ENCODE measurements around the gene PRM1.

The PRM1 gene

DNA sequence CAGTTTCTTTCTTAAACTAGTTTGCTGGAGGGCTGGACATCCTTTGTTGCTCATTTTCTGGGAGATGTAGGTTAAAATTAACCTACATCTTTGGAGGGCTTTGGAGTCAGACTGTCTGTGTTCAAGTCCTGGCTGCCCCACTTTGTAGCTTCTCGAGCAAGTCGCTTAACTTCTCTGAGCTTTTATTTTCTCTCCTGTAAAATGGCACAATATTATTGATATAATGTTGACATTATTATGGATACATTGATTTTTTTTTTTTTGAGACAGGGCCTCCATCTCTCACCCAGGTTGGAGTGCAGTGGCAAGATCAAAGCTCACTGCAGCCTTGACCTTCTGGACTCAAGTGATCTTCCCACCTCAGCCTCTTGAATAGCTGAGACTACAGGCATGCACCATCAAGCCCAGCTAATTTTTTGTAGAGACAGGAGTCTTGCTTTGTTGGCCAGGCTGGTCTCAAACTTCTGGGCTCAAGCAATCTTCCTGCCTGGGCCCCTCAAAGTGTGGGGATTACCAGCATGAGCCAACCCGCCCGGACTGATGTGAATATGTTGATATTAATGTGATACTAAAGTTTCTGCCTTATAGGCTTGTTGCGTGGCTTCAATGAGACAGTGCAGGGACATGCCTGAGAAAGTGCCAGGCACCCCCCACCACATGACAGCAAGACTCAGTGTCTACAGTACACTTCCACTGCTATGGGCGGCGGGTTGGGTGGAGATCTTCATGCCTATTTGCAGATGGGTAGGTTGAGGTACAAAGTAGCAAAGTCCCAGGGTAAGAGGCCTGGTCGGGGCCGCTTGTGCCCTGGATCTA, 32.6 kb upstream of the PRM1 start:
- Histone ChIP-seq H3K27me3 (replicated peaks in 2 of 5; ENCODE audit: control insufficient read depth in 4 of 5, insufficient read depth in 5 of 5, low read length in 4 of 5) (no peaks in the 10 kb centered on the region), H3K4me3 (ENCODE audit: control insufficient read depth in 1 of 7, extremely low read depth in 1 of 7, insufficient read depth in 4 of 7, low read depth in 2 of 7, low read length in 6 of 7) (no peak overlapping the region), H3K4me1 (ENCODE audit: control extremely low read depth in 1 of 4, control insufficient read depth in 4 of 4, insufficient read depth in 4 of 4, low read length in 3 of 4) (peaks cover 7 to 37% (median 33%) of the 10 kb centered on the region in 4 experiments), H3K9me3 (ENCODE audit: control extremely low read depth in 1 of 5, control insufficient read depth in 4 of 5, insufficient read depth in 2 of 5, low read depth in 1 of 5, low read length in 4 of 5) (no peaks in the 10 kb centered on the region), H3K27ac (ENCODE audit: insufficient read depth in 1 of 2, low read depth in 1 of 2, low read length in 2 of 2, poor library complexity in 1 of 2, severe bottlenecking in 2 of 2) (no peak overlapping the region), H3K36me3 (ENCODE audit: control insufficient read depth in 4 of 4, insufficient read depth in 4 of 4, low read length in 3 of 4) (no peaks in the 10 kb centered on the region)
- DNase-seq, result no peak
- ChIA-PET POLR2A (no interaction called here), CTCF (interaction anchor here (2.5 kb wide), 1 partner anchor 11 kb away, joined by 7 read pairs; no protein-coding TSS in a partner anchor)
- 97% methylated on average over 5 of the region's 9 CpGs for WGBS (ENCODE audit: insufficient coverage)

DNA sequence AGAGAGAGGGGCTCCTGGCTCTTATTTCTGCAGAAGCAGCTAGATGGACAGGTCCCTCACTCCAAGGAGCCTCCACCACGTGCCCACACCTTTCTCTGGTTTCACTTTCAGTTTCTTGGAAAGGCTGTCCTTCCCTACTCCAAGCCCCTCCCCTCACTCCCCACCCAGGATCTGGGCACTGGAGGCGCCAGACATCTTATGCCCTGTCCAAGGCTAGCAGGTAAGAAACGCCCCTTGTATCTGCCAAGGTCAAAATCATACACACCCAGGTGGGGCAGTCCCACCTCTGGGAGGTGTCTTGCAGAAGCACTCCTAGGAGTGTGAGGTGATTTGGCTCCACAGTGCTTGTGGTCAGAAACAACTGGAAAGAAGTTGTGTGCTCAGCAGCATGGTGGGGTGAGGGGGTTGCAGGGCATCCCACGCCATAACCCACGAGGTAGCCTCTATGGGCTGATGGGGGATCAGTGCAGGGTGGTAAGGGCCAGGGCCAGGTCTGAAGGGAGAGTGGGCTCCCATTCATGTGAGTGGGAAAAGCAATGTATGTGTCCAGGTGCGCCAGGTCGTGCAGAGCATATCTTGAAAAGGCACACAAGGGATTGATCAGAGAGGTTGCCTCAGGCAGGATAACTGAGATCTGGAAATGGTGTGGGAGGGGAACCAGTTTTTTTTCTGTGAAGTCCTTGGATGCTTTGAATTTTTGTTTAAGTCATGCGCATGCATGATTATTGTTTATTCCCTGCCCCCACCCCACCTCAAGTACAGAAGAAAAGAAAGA, 31.8 kb upstream of the PRM1 start:
- H3K4me3 ChIP-seq (ENCODE audit: control insufficient read depth in 1 of 7, extremely low read depth in 1 of 7, insufficient read depth in 4 of 7, low read depth in 2 of 7, low read length in 6 of 7), result no peak overlapping the region
- H3K27ac ChIP-seq (ENCODE audit: insufficient read depth in 1 of 2, low read depth in 1 of 2, low read length in 2 of 2, poor library complexity in 1 of 2, severe bottlenecking in 2 of 2), result no peak overlapping the region
- DNase-seq, result peak; percentile 43 to 78 (median 70)
- H3K9me3 ChIP-seq (ENCODE audit: control extremely low read depth in 1 of 5, control insufficient read depth in 4 of 5, insufficient read depth in 2 of 5, low read depth in 1 of 5, low read length in 4 of 5), result no peaks in the 10 kb centered on the region
- H3K4me1 ChIP-seq (ENCODE audit: control extremely low read depth in 1 of 4, control insufficient read depth in 4 of 4, insufficient read depth in 4 of 4, low read length in 3 of 4), result peaks cover 7 to 44% (median 38%) of the 10 kb centered on the region in 4 experiments
- ChIA-PET CTCF (interaction anchor here (0.9 to 2.5 kb wide), 2 partner anchors 12 to 45 kb away, joined by 3 to 7 read pairs; no protein-coding TSS in a partner anchor), POLR2A (no interaction called here)
- no peaks in the 10 kb centered on the region for H3K27me3 ChIP-seq (replicated peaks in 2 of 5; ENCODE audit: control insufficient read depth in 4 of 5, insufficient read depth in 5 of 5, low read length in 4 of 5)
- WGBS (ENCODE audit: insufficient coverage), result 75% methylated on average over 6 of the region's 8 CpGs
- H3K36me3 ChIP-seq (ENCODE audit: control insufficient read depth in 4 of 4, insufficient read depth in 4 of 4, low read length in 3 of 4), result no peaks in the 10 kb centered on the region

DNA sequence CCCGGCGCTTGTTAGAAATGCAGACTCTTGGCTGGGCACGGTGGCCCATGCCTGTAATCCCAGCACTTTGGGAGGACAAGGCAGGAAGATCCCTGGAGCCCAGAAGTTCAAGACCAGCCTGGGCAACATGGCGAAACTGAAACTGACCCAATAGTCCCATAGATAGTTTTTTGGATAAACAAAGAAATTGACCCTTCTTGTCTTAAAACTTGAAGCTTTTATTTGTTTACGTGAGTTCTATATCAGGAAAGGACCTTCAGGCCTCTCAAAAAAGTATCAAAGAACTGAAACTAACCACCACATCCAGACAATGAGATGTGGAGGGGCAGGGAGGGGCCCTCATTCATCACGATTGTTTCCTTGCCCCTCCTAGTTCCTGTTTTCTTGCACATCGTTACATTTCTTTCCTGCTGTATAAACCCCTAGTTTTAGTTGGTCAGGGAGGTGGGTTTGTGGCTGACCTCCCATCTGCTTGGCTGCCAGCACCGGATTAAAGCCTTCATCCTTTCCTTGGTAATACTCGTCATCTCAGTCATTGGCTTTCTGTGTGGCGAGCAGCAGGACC, 29.9 kb upstream of the PRM1 start:
- ChIA-PET CTCF (interaction anchor here (0.7 to 2.5 kb wide), 6 partner anchors 9 to 44 kb away, joined by 3 to 13 read pairs (median 4); no protein-coding TSS in a partner anchor), POLR2A (no interaction called here)
- Histone ChIP-seq H3K4me1 (ENCODE audit: control extremely low read depth in 1 of 4, control insufficient read depth in 4 of 4, insufficient read depth in 4 of 4, low read length in 3 of 4) (peaks cover 7 to 48% (median 38%) of the 10 kb centered on the region in 4 experiments), H3K27ac (ENCODE audit: insufficient read depth in 1 of 2, low read depth in 1 of 2, low read length in 2 of 2, poor library complexity in 1 of 2, severe bottlenecking in 2 of 2) (no peak overlapping the region), H3K36me3 (ENCODE audit: control insufficient read depth in 4 of 4, insufficient read depth in 4 of 4, low read length in 3 of 4) (no peaks in the 10 kb centered on the region), H3K27me3 (replicated peaks in 2 of 5; ENCODE audit: control insufficient read depth in 4 of 5, insufficient read depth in 5 of 5, low read length in 4 of 5) (no peaks in the 10 kb centered on the region), H3K9me3 (ENCODE audit: control extremely low read depth in 1 of 5, control insufficient read depth in 4 of 5, insufficient read depth in 2 of 5, low read depth in 1 of 5, low read length in 4 of 5) (no peaks in the 10 kb centered on the region), H3K4me3 (ENCODE audit: control insufficient read depth in 1 of 7, extremely low read depth in 1 of 7, insufficient read depth in 4 of 7, low read depth in 2 of 7, low read length in 6 of 7) (peak overlapping the region in 1 of 7 experiments; percentile 40)
- 75% methylated on average over 4 of the region's 10 CpGs for WGBS (ENCODE audit: insufficient coverage)
- peak; percentile 79 to 94 (median 92) for DNase-seq

DNA sequence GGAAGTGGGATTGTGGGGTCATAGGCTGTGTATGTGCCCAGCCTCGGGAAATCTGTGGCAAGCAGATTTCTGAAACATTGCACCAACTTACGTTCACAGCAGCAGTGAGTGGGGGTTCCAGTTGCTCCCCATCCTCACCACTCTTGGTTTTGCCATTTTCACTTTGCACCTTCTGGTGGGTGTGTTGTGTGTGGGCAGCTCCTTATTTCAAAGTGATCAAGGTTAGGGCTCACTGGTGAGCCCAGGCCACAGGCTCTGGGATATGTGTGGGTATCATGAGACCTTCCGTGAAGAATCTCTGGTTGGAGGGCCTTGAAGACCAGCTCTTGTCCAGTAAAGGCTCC, 29.5 kb upstream of the PRM1 start:
- H3K27me3 ChIP-seq (replicated peaks in 2 of 5; ENCODE audit: control insufficient read depth in 4 of 5, insufficient read depth in 5 of 5, low read length in 4 of 5), result no peaks in the 10 kb centered on the region
- CTCF ChIA-PET, result interaction anchor here (0.7 to 1.8 kb wide), 4 partner anchors 9 to 44 kb away, joined by 3 to 13 read pairs (median 4); partner anchors contain the start of gene PRM3
- no peak overlapping the region for H3K27ac ChIP-seq (ENCODE audit: insufficient read depth in 1 of 2, low read depth in 1 of 2, low read length in 2 of 2, poor library complexity in 1 of 2, severe bottlenecking in 2 of 2)
- POLR2A ChIA-PET, result no interaction called here
- DNase-seq, result no peak
- no peaks in the 10 kb centered on the region for H3K9me3 ChIP-seq (ENCODE audit: control extremely low read depth in 1 of 5, control insufficient read depth in 4 of 5, insufficient read depth in 2 of 5, low read depth in 1 of 5, low read length in 4 of 5)
- 92% methylated on average over 1 of the region's 3 CpGs for WGBS (ENCODE audit: insufficient coverage)
- H3K4me3 ChIP-seq (ENCODE audit: control insufficient read depth in 1 of 7, extremely low read depth in 1 of 7, insufficient read depth in 4 of 7, low read depth in 2 of 7, low read length in 6 of 7), result no peak overlapping the region
- H3K4me1 ChIP-seq (ENCODE audit: control extremely low read depth in 1 of 4, control insufficient read depth in 4 of 4, insufficient read depth in 4 of 4, low read length in 3 of 4), result peaks cover 7 to 48% (median 38%) of the 10 kb centered on the region in 4 experiments
- H3K36me3 ChIP-seq (ENCODE audit: control insufficient read depth in 4 of 4, insufficient read depth in 4 of 4, low read length in 3 of 4), result no peaks in the 10 kb centered on the region

DNA sequence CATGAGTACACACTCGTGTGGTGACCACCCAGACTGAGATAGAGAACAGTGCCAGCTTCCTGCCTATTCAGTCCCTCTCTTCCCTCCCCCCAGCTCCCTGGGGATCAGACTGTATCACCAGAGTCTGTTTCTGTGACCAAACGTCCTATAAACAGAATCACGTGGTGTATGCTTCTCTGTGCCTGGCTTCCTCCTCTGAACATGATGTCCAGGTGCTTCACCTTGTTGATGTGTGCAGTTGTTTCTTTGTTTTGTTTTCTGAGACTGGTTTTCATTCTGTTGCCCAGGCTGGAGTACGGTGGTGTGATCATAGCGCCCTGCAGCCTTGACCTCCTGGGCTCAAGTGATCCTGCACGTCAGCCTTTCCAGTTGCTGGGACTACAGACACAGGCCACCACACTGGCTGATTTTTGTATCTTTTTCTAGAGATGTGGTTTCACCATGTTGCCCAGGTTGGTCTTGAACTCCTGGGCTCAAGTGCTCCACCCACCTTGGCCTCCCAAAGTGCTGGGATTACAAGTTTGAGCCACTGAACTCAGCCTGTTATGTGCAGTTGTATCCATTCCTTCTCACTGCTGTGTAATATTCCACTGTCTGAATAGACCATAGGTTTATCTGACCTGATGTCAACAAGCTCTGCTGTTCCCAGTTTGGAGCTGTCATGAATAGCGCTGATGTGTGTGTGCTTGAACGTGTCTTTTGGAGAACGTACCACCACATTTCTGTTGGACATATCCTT, 28.9 kb upstream of the PRM1 start:
- 96% methylated on average over 6 of the region's 9 CpGs for WGBS (ENCODE audit: insufficient coverage)
- no peak overlapping the region for H3K4me3 ChIP-seq (ENCODE audit: control insufficient read depth in 1 of 7, extremely low read depth in 1 of 7, insufficient read depth in 4 of 7, low read depth in 2 of 7, low read length in 6 of 7)
- POLR2A ChIA-PET, result no interaction called here

DNA sequence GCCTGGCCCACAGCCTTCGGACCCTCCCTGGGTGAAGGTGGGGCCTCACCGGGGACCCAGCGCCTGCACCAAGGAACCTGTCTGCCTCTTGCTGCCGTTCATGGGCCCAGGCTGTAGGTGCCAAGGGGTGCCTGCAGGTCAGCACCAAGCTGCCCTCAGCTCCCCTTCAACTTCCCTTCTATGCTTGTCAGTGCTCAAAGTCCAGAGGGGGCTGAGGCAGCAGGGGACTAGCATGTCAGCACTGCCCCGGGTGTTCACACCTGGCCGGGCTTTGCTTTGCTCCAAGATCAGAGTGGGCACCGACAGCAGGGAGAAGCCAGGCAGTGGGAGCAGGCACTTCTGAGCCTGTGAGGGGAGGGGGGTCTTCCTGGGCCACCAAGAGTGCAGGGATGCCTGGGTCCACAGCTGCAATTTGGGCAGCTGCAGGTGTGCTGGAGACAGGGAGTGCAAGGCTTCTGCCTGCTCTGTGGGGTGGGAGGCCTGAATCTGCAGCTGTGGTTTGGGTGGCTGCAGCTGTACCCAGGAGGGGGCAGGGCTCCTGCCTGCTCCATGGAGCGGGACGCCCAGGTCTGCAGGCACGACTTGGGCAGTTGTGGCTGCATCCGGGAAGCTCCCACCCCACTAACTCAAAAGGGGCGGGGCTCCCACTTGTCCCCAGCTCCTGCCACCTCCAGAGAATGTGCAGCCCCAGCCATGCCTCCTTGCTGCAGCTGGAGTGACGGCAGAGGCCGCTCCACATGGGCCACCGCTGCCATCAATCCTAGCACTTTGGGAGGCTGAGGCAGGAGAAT, 27.6 kb upstream of the PRM1 start:
- CTCF ChIA-PET, result interaction anchor here (0.6 to 1.8 kb wide), 6 partner anchors 11 to 54 kb away, joined by 3 to 8 read pairs (median 3); partner anchors contain the start of gene PRM3

More for the DNA sequence above, 28.9 kb upstream of the PRM1 start:
- H3K36me3 ChIP-seq (ENCODE audit: control insufficient read depth in 4 of 4, insufficient read depth in 4 of 4, low read length in 3 of 4), result no peaks in the 10 kb centered on the region
- CTCF ChIA-PET, result interaction anchor here (0.7 to 1.8 kb wide), 5 partner anchors 8 to 56 kb away, joined by 3 to 13 read pairs (median 4); partner anchors contain the start of gene PRM3
- H3K27me3 ChIP-seq (replicated peaks in 2 of 5; ENCODE audit: control insufficient read depth in 4 of 5, insufficient read depth in 5 of 5, low read length in 4 of 5), result no peaks in the 10 kb centered on the region
- H3K9me3 ChIP-seq (ENCODE audit: control extremely low read depth in 1 of 5, control insufficient read depth in 4 of 5, insufficient read depth in 2 of 5, low read depth in 1 of 5, low read length in 4 of 5), result no peaks in the 10 kb centered on the region
- DNase-seq, result no peak
- H3K27ac ChIP-seq (ENCODE audit: insufficient read depth in 1 of 2, low read depth in 1 of 2, low read length in 2 of 2, poor library complexity in 1 of 2, severe bottlenecking in 2 of 2), result no peak overlapping the region
- H3K4me1 ChIP-seq (ENCODE audit: control extremely low read depth in 1 of 4, control insufficient read depth in 4 of 4, insufficient read depth in 4 of 4, low read length in 3 of 4), result peaks cover 7 to 51% (median 39%) of the 10 kb centered on the region in 4 experiments

More for the DNA sequence above, 27.6 kb upstream of the PRM1 start:
- 82% methylated on average over 15 of the region's 15 CpGs for WGBS (ENCODE audit: insufficient coverage)
- peak in 2 of 3 donors; percentile 42 to 55 for DNase-seq
- Histone ChIP-seq H3K4me1 (ENCODE audit: control extremely low read depth in 1 of 4, control insufficient read depth in 4 of 4, insufficient read depth in 4 of 4, low read length in 3 of 4) (peaks cover 7 to 54% (median 40%) of the 10 kb centered on the region in 4 experiments), H3K4me3 (ENCODE audit: control insufficient read depth in 1 of 7, extremely low read depth in 1 of 7, insufficient read depth in 4 of 7, low read depth in 2 of 7, low read length in 6 of 7) (no peak overlapping the region), H3K27me3 (replicated peaks in 2 of 5; ENCODE audit: control insufficient read depth in 4 of 5, insufficient read depth in 5 of 5, low read length in 4 of 5) (no peaks in the 10 kb centered on the region), H3K36me3 (ENCODE audit: control insufficient read depth in 4 of 4, insufficient read depth in 4 of 4, low read length in 3 of 4) (no peaks in the 10 kb centered on the region), H3K27ac (ENCODE audit: insufficient read depth in 1 of 2, low read depth in 1 of 2, low read length in 2 of 2, poor library complexity in 1 of 2, severe bottlenecking in 2 of 2) (no peak overlapping the region), H3K9me3 (ENCODE audit: control extremely low read depth in 1 of 5, control insufficient read depth in 4 of 5, insufficient read depth in 2 of 5, low read depth in 1 of 5, low read length in 4 of 5) (peaks cover 0 to 2% (median 0%) of the 10 kb centered on the region in 5 experiments)
- POLR2A ChIA-PET, result interaction anchor here (1.2 kb wide), 1 partner anchor 11 kb away, joined by 3 read pairs; no protein-coding TSS in a partner anchor

Data from common myeloid progenitor, CD34-positive (primary cell).